K562 (cell line): ENCODE measurements around the gene WFDC12. TPM values are rescaled to one million over a fixed set of nuclear protein-coding genes. Genes with fewer than 3 reads are reported as not detected.

Source experiments
- ATAC-seq: fragments of 200-7000 bp; cut with Tn5 transposase; 3 replicates; pipeline ENCODE4 v1.9.1; 2020; ENCODE audit warnings: moderate library complexity
- BruUV-seq: library from RNA; stranded (reverse); fragments of 400-500 nt; replicated peaks from 2 replicates; lab custom pipeline; 2021; lab: Mats Ljungman, UMichigan
- CTCF ChIA-PET: fragments of 300-600 bp; formaldehyde crosslinking; extraction: SDS; loops from one replicate; lab custom pipeline; 2021; ENCODE audit warnings: low intra/inter-chr PET ratio; lab: Yijun Ruan, JAX
- POLR2A ChIA-PET: fragments of 300-600, 350-650 bp; sonication (Branson Sonifier 250); formaldehyde crosslinking; extraction: SDS; loops from one replicate; lab custom pipeline; 2021; ENCODE audit warnings: antibody characterized with exemption, inconsistent platforms; lab: Yijun Ruan, JAX
- DNase-seq, 4 experiments: peaks; one replicate each; pipeline versions ENCODE4 v3.0.0 to v3.0.0-alpha.2; 2011 to 2018; ENCODE audit warnings: low spot score in 3 of 4, mixed read lengths in 3 of 4; ENCODE audit errors: extremely low read depth in 1 of 4
- FAIRE-seq: peaks from 2 replicates; lab custom pipeline; 2011; peaks lifted over from hg19 to GRCh38; lab: Jason Lieb, UNC
- H2AFZ ChIP-seq: 2 replicates; pipeline ENCODE4 v1.6.0; 2011; ENCODE audit warnings: low read depth, low read length, control low read depth, inconsistent platforms
- H3K27ac ChIP-seq: fragments of 200-600 bp; 3 replicates; pipeline ENCODE4 v1.8.0; 2011; ENCODE audit warnings: low read depth, mild to moderate bottlenecking, control low read depth, inconsistent platforms, low read length, moderate library complexity, mixed read lengths; ENCODE audit errors: extremely low read depth
- H3K27me3 ChIP-seq, 2 experiments: fragments of 300-600 bp in 1 of 2; 2 replicates in 1 of 2; 3 replicates in 1 of 2; pipeline versions ENCODE4 v1.6.0 to v1.8.0; 2011; ENCODE audit warnings: inconsistent platforms in 2 of 2, low read length in 2 of 2, mild to moderate bottlenecking in 1 of 2, mixed read lengths in 1 of 2, moderate library complexity in 1 of 2; ENCODE audit not compliant: control insufficient read depth in 2 of 2, insufficient read depth in 2 of 2
- H3K36me3 ChIP-seq: fragments of 300-600 bp; 3 replicates; pipeline ENCODE4 v1.8.0; 2011; ENCODE audit warnings: mild to moderate bottlenecking, low read length, inconsistent platforms; ENCODE audit not compliant: control insufficient read depth, insufficient read depth
- H3K4me1 ChIP-seq, 2 experiments: fragments of 200-600 bp in 1 of 2; replicated peaks in 1 of 2; 2 replicates in 1 of 2; 3 replicates in 1 of 2; pipeline versions ENCODE4 v1.5.1 to v1.8.0; 2011; ENCODE audit warnings: inconsistent platforms in 2 of 2, low read length in 2 of 2, mild to moderate bottlenecking in 1 of 2, mixed read lengths in 1 of 2, moderate library complexity in 1 of 2; ENCODE audit not compliant: control insufficient read depth in 2 of 2, insufficient read depth in 2 of 2
- H3K4me2 ChIP-seq: 2 replicates; pipeline ENCODE4 v1.6.1; 2011; ENCODE audit warnings: low read length, control low read depth, inconsistent platforms, mixed read lengths; ENCODE audit not compliant: insufficient read depth
- H3K4me3 ChIP-seq: fragments of 200-600 bp; sonication (generic), shearing (Covaris generic); 2 replicates; pipeline ENCODE4 v1.5.1; 2016; ENCODE audit warnings: control low read depth, inconsistent platforms
- H3K79me2 ChIP-seq: fragments of 200-600 bp; 3 replicates; pipeline ENCODE4 v1.8.0; 2011; ENCODE audit warnings: low read length, inconsistent platforms; ENCODE audit not compliant: control insufficient read depth, insufficient read depth
- H3K9ac ChIP-seq, 2 experiments: 2 replicates each; pipeline versions ENCODE4 v1.6.0 to v1.6.1; 2011; ENCODE audit warnings: low read depth in 2 of 2, low read length in 2 of 2, control low read depth in 1 of 2, inconsistent platforms in 1 of 2, mild to moderate bottlenecking in 1 of 2, mixed read lengths in 1 of 2; ENCODE audit not compliant: insufficient read depth in 1 of 2
- H3K9me1 ChIP-seq: one replicate; pipeline ENCODE4 v1.6.0; 2011; ENCODE audit warnings: inconsistent platforms, mild to moderate bottlenecking, low read length, moderate library complexity; ENCODE audit not compliant: control insufficient read depth, insufficient read depth
- H3K9me3 ChIP-seq: replicated peaks from 2 replicates; pipeline ENCODE4 v1.5.1; 2011; ENCODE audit warnings: low read depth, low read length, inconsistent platforms; ENCODE audit not compliant: control insufficient read depth, insufficient read depth
- H4K20me1 ChIP-seq: replicated peaks from 2 replicates; pipeline ENCODE4 v1.6.1; 2011; ENCODE audit warnings: low read length, inconsistent platforms, mixed read lengths; ENCODE audit not compliant: control insufficient read depth, insufficient read depth
- BRF2 ChIP-seq: IDR thresholded peaks from 3 replicates; pipeline ENCODE4 v1.6.1; 2011; ENCODE audit warnings: borderline replicate concordance, mild to moderate bottlenecking; ENCODE audit not compliant: insufficient read length, insufficient read depth
- CBX1 ChIP-seq: sonication (generic); IDR thresholded peaks from 2 replicates; pipeline ENCODE4 v1.6.1; 2016; ENCODE audit warnings: antibody characterized with exemption, low read depth, mild to moderate bottlenecking
- PBX2 ChIP-seq, 2 experiments: IDR thresholded peaks in 1 of 2; conservative IDR thresholded peaks in 1 of 2; 2 replicates each; pipeline ENCODE4 v1.6.1; 2016; ENCODE audit warnings: low read depth in 2 of 2, mild to moderate bottlenecking in 1 of 2, missing compliant biosample characterization in 1 of 2, missing genetic modification characterization in 1 of 2, moderate library complexity in 1 of 2
- PHB2 ChIP-seq: fragments of 450-650 bp; IDR thresholded peaks from 2 replicates; pipeline ENCODE4 v1.6.1; 2017; ENCODE audit warnings: low read depth
- SAFB2 ChIP-seq: fragments of 200-400 bp; formaldehyde crosslinking; IDR thresholded peaks from 2 replicates; pipeline ENCODE4 v1.6.1; 2018; ENCODE audit warnings: borderline replicate concordance, low read length, low read depth, moderate library complexity; ENCODE audit not compliant: severe bottlenecking
- TAL1 ChIP-seq: fragments of 450-650 bp; IDR thresholded peaks from 2 replicates; pipeline ENCODE4 v1.6.1; 2016; ENCODE audit warnings: mild to moderate bottlenecking
- TARDBP ChIP-seq: fragments of 450-650 bp; IDR thresholded peaks from 2 replicates; pipeline ENCODE4 v1.6.1; 2016
- ZBTB49 ChIP-seq: sonication (generic); formaldehyde crosslinking; IDR thresholded peaks from 2 replicates; pipeline ENCODE4 v1.8.0; 2022; ENCODE audit warnings: missing genetic modification reagents, mild to moderate bottlenecking, borderline replicate concordance
- ZFP30 ChIP-seq: fragments of 250-450 bp; sonication (Bioruptor Pico); IDR thresholded peaks from 2 replicates; pipeline ENCODE4 v1.8.0; 2022; ENCODE audit warnings: moderate library complexity, mild to moderate bottlenecking, inconsistent platforms, borderline replicate concordance
- ZNF263 ChIP-seq: sonication (generic); formaldehyde crosslinking; IDR thresholded peaks from 2 replicates; pipeline ENCODE4 v1.8.0; 2022; ENCODE audit warnings: mild to moderate bottlenecking, missing genetic modification reagents, borderline replicate concordance
- ZNF282 ChIP-seq: sonication (generic); formaldehyde crosslinking; IDR thresholded peaks from 2 replicates; pipeline ENCODE4 v1.8.1; 2023; ENCODE audit warnings: missing genetic modification reagents
- ZNF311 ChIP-seq: fragments of 250-450 bp; sonication (Bioruptor Pico); IDR thresholded peaks from 2 replicates; pipeline ENCODE4 v1.4.0; 2020; ENCODE audit warnings: mild to moderate bottlenecking, moderate library complexity
- ZNF384 ChIP-seq: IDR thresholded peaks from 2 replicates; pipeline ENCODE4 v1.6.1; 2012; ENCODE audit warnings: low read depth, low read length, improper control_type of control experiment
- ZNF41 ChIP-seq: fragments of 250-450 bp; sonication (Bioruptor Pico); conservative IDR thresholded peaks from 2 replicates; pipeline ENCODE4 v1.4.0; 2020; ENCODE audit warnings: mild to moderate bottlenecking
- WGBS: fragments of 100-300 bp; shearing (Covaris generic); methylation state at CpG from one replicate; pipeline ENCODE4 v1.1.6; 2016; ENCODE audit warnings: low coverage, mixed read lengths; ENCODE audit not compliant: insufficient coverage; ENCODE audit errors: missing lambda C conversion rate; 5-methylcytosine and 5-hydroxymethylcytosine counted together
- in situ Hi-C: fragments of 300-500 bp; cut with MboI; formaldehyde crosslinking; loops from 4 replicates; pipeline ENCODE4 v1.15.0; 2018; ENCODE audit warnings: inconsistent platforms, mixed read lengths
- intact Hi-C: fragments of 100-400 bp; cut with micrococcal nuclease; formaldehyde crosslinking; loops from 2 replicates; pipeline ENCODE4 v1.14.2; 2022
- polyA plus RNA-seq, 8 experiments: library from polyadenylated mRNA; depleted of rRNA in 4 of 8; stranded (reverse) in 5 of 8; unstranded in 3 of 8; fragments of >200 nt; fragmentation: Nextera tagmentation in 2 of 8; fragmentation: Illumina TruSeq in 1 of 8; extraction: Ambion mirVana in 2 of 8; extraction: Trizol in 1 of 8; gene quantifications; 2 replicates each; pipeline versions ENCODE4 v1.2.1 to v1.2.3, GENCODE V29; 2011 to 2014; ENCODE audit warnings: inconsistent platforms in 1 of 8, missing spikeins in 1 of 8
- total RNA-seq, 7 experiments: library from RNA; depleted of rRNA in 6 of 7; stranded (reverse); fragments of >200 nt in 6 of 7; fragmentation: Illumina TruSeq in 2 of 7; extraction: Trizol in 2 of 7; gene quantifications; 2 replicates each; pipeline versions ENCODE4 v1.2.1 to v1.2.3, GENCODE V29; 2011 to 2021; ENCODE audit warnings: low replicate concordance in 1 of 7

The WFDC12 gene
- total and polyA plus RNA-seq, 9 of the 15 experiments (the other 6 are each of a cell fraction or from before 2014, with no cell fraction given) = not detected

- no peak for TF ChIP-seq ZNF263 (CRISPR knock-in tag)
- no peak for TF ChIP-seq ZNF311 (CRISPR knock-in tag)
- TF ChIP-seq ZNF282 = no peak
- no peak for TF ChIP-seq BRF2
- TF ChIP-seq SAFB2 = no peak
- TF ChIP-seq TAL1 = no peak
- no peak for TF ChIP-seq TARDBP
These were observed 14.0 kb downstream of the WFDC12 start (continued) for GRCh38 chr20:45110301-45110700.

- Histone ChIP-seq H3K27me3 (peaks cover 14 to 43% of the 10 kb centered on the region in 2 experiments; a peak in 4 of 5 replicates), H3K9me3 (no peaks in the 10 kb centered on the region), H3K9me1 (no peaks in the 10 kb centered on the region), H3K36me3 (no peaks in the 10 kb centered on the region), H3K4me2 (no peak overlapping the region), H3K4me3 (no peak overlapping the region), H3K79me2 (no peaks in the 10 kb centered on the region), H3K4me1 (peaks cover 0 to 3% of the 10 kb centered on the region in 2 experiments; a peak in 1 of 5 replicates), H4K20me1 (no peaks in the 10 kb centered on the region), H3K9ac (no peak overlapping the region), H2AFZ (no peak overlapping the region), H3K27ac (no peak overlapping the region)
- WGBS = 4% methylated on average over 8 of the region's 8 CpGs
- no peak for FAIRE-seq
- BruUV-seq = no TSS peak
- ChIA-PET CTCF (no interaction called here), POLR2A (interaction anchor here (0.6 to 1.5 kb wide), 5 partner anchors 12 to 221 kb away, joined by 3 to 5 read pairs (median 4); no protein-coding TSS in a partner anchor)
- DNase-seq = no peak
- intact Hi-C loops = loop anchor here (5.0 kb wide), 2 partner anchors 67 to 97 kb away; no protein-coding TSS in a partner anchor
- in situ Hi-C loops = no loop called here
- ATAC-seq = peak; percentile 18; the same call in 1 of the 3 replicates
- TF ChIP-seq ZBTB49 = no peak
- TF ChIP-seq PHB2 = no peak
- TF ChIP-seq PBX2 (CRISPR knock-in tag; IDR thresholded peaks at IDR 0.05; ENCODE audit: low read depth) = no peak
- no peak for TF ChIP-seq PBX2 (tag; conservative IDR thresholded peaks at IDR 0.05; ENCODE audit: low read depth)
- no peak for TF ChIP-seq ZFP30
- no peak for TF ChIP-seq CBX1
- no peak for TF ChIP-seq ZNF384
- no peak for TF ChIP-seq ZNF41 (CRISPR knock-in tag)
These were observed 14.6 kb downstream of the WFDC12 start for GRCh38 chr20:45109634-45110033.
